ENCODE data around the gene CACNA1G.

- no peak for TF ChIP-seq GATA3 (IDR thresholded peaks at IDR 0.05; ENCODE audit: low read depth, low read length)
- TF ChIP-seq GATA2 (IDR thresholded peaks at IDR 0.05; ENCODE audit: low read depth, low read length): no peak
Observed at GRCh38 chr17:50642722-50643656, 82.5 kb downstream of the CACNA1G start.

All from SH-SY5Y (cell line).